IPS DF 4.7 (cell line): ENCODE measurements around the gene KIF1C.

Experiments
- DNase-seq: peaks from one replicate; pipeline ENCODE4 v3.0.0-alpha.2; 2013; ENCODE audit warnings: low spot score; ENCODE audit errors: extremely low read depth

Gene KIF1C

DNA sequence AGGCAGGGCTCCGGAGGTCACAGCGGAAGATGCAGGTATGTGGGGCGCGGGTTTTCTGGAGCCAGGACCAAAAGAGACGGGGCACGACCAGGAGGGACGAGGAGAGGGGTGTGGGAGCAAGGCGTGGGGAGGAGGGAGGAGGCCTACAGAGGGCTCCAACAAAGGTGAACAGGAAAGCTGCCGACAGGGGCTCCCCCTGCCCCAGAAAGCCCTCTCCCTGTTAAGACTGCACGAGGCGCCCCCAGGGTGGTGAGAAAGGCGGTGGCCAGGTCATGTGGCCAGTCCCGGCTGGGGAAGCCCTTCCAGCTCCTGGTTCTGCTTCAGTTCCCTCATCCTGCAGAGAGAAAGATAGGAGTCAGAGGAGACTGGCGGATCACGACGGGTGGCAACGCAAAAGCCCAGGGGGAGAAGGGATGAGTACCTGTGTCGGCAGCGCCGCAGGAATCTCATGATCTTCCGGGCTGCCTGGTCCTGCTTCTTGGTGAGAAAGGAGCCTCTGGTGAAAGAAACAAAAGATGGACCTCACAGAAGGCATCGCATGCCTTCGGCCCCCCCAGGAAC is 29.2 kb upstream of the KIF1C start:
- DNase-seq: no peak

DNA sequence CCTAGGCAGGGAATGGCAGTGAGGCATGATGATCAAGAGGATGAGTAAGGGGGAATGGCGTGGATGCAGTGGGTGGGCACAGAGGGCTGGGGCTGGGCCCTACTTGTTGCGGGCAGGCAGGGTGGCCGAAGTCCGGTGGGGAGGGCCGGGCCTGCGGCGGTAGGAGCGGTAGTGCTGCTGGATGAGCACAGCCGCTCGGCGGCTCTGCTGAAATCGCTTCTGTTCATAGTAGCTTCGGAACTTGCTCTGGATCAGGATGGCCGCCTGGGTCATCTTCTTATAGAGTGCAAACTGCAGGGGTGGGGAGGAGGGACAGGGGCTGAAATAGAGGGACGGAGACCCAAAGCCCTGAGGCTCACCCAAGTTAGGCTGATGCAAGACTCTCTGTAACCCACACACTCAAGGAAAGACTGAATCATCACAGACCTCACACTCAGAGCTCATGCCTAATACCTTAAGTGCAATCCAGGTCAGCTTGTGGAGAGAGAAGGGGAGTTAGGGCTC is 28.7 kb upstream of the KIF1C start:
- no peak for DNase-seq

DNA sequence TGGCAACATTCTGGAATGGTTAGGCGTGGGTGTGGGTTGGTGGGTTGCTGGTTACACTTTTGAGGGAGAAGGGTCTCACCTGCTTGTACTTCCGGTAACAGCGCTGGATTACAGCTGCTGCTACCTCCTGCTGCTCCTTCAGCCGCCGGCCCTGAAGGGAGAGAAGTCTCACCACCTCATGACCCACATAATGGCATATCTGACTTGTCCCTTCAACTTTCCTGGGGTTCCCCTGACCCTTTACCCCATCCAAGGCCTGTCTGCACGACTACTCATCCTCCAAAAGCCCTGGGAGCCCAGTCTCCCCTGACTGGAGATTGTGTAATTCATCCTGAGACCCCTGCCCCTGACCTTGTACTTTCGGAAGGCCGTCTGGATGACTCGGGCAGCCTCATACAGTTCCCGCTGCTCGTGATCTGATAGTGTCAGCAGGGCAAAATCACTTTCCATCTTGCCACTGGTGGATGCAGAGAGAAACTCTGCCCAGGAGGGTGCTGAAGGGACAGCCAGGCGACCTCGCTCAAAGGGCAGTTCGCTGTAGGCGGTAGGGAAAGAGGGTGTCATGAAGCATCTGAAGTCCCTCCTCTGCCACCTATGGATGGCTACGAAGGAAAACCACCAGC is 28.1 kb upstream of the KIF1C start:
- no peak for DNase-seq

DNA sequence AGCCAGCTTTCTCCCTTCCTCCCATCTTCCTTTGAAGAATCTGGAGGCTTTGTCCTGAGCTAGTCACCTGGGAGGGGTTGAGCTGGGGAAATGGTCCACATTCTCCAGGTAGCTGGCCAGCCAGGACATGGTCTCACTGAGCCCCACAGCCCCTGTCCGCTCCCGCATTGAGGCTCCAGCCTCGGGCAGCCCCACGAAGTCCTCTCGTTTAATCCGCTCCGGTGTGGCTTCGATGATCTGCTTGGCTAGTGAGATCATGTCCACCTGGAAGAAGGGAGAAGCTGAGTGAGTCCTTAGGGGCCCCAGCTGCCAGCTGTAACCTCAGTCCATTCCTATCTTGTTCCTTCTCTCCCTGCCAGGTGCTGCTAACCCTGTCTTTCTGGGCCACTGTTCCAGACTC is 27.5 kb upstream of the KIF1C start:
- DNase-seq: no peak

DNA sequence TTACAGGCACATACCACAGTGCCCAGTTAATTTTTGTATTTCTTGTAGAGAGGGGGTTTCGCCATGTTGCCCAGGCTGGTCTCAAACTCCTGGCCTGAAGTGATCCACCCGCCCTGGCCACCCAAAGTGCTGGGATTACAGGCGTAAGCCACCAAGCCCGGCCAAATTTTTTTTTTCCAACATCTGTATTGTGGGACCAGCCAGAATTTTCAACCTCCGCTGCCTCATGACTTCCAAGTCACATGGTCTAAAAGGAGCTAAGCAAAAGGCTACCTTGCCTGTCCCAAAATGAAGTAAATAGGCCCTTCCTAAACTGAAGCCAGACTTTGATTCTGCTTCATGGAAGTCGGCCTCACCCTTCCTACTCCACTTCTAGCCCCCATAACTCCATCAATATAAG is 25.9 kb upstream of the KIF1C start:
- DNase-seq: no peak

DNA sequence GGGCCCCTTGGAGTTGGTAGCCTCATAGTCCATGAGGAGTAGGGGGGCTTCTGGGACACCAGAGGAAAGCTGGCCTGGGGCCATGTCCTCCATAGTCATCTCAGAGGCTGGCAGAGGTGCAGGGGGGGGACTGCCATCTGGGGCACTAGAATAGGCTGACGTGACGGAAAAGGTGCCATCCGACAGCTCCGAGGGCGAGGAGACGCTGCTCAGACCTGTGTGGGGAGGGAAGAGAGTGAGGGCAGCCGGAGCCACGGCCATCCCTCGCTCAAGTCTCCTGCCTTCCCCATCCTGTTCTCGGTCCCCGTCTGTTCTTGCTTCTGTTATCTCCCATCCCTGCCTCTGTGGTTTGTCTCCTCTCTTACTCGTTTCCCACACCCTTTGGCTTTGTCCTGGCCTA is 25.4 kb upstream of the KIF1C start:
- DNase-seq: no peak

DNA sequence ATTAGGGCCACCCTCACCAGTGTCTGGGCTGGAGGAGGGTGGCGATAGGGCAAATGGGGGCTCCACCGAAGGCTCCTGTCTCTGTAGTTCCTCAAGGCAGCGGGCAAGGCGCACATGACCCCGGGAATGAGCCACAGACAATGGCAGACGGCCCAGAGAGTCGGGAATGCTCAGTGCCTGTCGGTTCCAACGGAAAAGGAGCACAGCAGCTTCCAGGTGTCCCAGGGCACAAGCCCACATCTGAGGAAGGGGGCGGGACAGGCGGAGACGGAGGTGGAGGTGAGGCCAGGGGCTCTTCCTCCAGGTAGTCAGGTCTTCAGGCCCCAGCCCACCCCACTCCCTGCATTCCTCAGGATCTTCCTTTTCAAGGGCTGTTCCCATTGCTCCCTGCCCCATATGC is 25.0 kb upstream of the KIF1C start:
- no peak for DNase-seq

DNA sequence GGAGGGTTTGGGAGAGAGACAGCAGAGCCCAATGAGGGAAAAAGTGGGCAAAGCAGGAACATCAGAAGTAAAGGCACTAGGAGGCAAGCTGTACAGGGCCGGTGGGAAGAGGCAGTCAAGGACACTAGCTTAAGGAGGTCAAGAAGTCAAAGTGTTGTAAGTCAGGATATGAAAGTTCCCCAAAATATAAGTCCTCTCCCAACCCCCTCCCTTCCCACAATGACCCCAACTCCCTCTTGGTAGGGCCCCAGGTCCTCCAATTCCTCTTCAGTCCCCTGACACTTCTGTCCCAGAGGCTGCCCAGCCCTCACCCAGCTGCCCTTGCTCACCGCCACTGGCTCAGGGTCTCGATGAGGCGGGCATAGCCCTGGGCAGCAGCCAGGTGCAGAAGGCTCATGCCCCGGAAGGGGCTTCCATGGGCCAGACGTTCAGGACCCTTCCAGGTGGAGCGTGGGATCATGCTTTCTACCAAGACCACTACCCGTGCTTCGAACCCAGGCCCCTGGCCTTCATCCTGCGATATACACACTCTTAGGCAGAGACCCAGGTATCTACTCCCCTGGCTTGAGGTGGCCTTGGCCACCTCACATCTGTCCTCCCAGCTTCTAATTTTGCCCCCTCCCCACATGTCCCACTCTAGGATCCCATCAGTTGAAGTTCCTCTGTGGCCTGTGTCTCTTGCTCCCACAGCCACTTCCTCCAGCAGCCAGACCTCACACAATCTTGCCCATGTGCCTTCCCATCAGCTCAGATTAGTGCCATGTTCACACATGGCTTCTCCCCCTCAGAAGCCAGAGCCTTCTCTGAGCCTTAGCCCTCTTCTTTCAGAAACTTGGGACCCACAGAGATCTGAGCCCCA is 24.3 kb upstream of the KIF1C start:
- DNase-seq: no peak

DNA sequence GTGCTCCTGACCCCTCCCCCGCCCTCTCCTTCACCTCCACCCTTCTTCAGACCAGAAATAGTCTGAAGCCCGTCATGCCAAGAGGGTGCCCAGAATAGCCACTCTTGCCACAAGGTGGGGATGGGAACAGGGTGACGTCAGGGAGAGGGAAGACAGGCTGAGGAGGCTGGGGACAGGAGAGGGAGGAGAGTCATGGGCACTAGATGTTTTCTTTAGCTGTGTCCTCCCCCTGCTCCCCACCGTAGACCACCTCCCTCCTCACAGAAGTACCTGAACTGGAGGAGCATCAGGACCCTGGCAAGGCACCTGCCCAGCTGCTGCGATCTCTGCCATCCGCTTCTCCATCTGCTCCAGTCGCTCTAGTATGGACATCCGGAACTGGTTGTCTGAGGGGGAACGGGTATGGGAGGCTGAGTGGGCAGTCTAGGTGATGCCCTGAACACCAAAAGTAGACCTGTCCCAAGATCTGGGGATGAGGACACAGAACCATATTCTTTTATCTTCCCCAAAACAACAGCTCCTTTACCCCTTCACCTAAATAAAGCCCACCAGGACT is 23.6 kb upstream of the KIF1C start:
- DNase-seq: no peak

DNA sequence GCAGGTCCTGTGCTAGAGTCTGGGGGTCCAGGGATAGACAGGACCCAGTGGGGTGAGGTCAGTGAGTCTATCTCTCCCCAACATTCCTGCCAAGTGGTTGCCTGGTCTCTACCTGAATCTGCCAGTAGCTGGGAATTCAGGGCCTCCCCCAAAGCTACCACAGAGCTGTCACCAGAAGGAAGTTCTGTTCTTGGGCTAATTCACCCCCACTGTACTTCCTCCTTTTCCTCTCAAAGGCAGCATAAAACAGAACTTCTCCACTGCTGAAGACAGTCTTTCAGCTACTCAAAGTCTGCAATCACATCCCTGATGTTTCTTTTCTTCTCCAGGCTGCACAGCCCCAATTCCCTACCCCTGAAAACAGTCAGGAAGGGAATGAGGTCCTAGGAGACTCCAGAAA is 19.0 kb upstream of the KIF1C start:
- DNase-seq: no peak

DNA sequence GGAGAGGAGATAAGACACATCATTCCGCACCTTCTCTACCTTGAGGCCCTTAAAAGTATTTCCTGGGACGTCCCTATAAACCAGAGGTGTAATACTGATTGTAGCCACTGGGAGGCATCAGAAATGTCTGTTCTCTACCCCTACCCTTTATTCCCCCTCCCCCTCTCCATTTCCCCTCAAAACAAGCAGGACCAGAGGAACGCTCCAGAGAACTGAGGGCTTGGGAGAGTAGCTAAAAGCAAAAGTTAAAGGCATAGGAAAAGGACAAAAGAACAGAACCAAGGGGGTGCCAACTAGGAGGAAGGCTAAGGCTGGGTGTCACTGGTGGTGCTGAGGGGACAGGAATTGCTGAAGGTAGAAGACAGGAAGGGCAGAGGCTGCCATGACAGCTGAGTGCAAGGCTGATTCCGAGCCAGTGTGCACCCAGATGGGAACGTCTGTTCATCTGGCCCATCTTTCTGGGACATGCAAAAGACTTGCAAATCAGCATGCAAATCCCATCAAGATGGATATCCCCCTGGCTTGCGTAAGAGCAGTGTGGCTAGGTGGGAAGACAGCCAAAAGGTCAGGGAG is 17.0 kb upstream of the KIF1C start:
- DNase-seq: no peak

DNA sequence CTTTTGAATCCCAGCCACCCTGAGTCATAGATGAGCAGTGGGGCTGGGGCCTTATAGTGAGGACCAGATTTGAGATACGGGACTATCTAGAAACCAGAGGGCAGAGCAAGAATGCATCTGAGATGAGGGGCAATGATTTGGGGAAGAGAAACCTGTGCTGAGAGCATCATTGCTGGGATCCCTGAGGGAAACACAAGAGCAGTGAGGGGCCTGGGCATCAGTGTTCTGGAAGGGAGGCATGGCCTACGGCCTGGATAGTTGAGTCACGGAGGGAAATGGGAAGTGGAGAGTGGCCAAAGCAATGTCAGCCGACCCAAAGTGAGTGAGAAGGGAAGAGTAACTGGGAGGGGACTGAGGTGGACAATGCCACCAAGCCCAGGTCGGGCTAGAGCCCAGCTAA is 15.4 kb upstream of the KIF1C start:
- DNase-seq: no peak

DNA sequence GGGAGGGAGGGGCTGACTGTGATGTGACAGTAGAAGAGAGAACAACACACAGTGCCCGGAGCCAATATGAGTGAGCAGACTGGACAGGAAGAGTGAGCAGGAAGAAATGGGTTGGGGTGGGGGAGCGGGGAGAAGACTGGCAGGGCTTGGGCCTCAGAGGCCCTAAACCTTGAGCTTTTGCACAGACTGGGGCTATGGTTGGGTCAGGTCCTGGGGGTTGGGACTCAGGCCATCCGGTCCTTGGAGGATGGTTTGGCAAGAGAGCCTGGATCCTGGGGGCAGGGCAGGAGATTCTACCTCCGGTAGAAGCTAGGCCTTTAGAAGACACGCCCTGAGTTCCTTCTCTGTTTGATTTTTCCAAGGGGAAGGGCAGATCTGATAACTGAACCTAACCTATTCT is 11.3 kb upstream of the KIF1C start:
- no peak for DNase-seq

DNA sequence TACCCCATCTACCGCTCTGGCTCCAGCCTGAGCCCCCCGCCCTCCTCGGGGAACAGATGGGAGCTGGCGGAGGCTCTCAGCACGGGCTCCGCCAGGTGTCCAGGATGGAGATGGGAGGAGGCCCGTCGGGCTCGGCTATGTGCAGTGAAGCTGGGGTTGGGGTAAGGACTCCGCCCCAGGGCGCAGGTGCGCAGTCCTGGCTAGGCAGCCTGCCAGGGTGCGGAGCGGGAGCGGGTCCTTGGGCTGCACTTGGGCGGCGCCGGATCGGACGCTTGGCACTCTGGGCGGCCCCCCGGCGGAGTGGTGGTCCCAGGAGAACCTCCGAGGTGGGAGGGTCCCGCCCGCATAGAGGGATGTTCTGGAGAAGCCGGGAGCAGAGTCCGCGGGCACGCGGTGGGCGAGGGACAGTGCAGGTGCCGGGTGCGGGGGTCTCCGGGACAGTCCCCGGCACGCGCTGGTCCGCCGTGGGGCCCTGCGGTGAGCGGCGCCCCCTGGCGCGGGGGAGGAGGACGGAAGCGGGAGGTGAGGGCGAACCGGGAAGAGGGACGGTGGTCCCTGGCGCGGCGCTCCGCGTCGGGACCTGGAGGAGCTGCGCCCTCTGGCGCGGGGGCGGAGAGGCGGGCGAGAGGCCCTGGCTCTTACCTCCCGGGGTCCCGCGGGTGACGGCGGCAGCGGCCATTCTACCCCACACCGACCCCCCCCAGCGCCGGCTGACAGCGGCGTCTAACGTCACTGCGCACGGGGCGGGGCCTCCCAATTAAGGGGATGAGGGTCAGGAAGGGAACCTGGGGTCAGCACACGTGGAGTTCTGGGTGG is 10.6 kb upstream of the KIF1C start, which contains the start of gene CAMTA2:
Gene CAMTA2, minus strand, starts transcription at position 725 of the 816 bp plus-strand sequence. CDS start 1,453 bp downstream, outside the sequence.
- DNase-seq: no peak

DNA sequence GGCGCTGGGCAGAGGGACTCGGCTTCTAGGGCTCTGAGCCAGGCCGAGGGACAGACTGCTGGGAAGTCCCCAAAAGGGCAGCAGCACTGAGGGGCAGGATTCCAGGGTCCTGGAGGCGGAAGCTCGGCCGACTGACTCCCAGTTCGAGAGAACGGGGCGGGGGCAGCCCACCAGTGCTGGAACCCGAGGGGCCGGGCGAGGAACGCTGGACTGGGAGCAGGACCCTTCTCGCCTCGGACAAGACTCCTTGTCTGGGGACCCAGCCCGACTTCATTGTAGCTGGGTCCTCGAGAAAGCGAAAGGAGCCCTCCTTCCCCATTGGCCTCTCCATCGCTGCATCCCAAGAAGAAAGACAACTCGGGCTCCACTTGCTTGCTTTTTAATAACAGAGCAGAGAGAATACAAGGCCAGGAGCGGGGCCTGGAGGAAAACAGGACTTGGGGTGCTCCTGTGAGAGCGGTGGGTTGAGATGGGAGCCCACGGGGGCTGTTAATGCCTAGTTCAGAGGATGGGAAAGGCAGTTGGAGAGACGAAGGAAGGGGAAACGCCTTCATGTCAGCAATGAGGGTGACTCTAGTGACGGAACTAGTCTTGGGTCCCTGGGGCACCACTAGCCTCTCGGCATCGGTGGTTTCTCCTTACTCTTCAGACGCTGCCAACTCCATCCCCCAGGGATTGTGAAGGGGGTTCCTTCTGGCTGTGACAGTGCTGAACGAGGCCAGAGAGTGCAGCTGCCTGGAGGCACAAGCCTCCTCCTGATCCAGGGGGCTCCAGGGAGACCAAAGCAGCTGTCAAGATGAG is 9.8 kb upstream of the KIF1C start:
- no peak for DNase-seq

DNA sequence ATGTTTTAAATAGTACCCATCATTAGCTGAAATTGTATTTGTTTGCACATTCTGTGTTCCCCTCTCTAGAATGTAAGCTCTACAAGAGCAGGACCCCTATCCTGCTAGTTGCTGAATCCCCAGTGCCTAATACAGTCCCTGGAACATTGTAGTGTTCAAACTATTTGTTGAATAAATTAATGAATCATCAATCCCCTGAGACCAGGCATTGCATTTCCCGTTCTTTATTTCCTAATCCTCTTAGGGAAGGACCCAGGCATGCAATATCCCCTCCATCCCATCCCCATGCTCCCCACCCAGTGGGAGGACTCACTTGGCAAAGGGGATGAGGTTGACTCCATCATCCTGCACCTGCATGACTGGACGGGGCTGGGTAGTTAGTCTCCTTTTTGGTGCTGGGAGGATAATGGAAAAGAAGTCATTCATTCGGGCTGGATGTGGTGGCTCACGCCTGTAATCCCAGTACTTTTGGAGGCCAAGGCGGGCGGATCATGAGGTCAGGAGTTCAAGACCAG is 3.6 kb upstream of the KIF1C start:
- DNase-seq: no peak

DNA sequence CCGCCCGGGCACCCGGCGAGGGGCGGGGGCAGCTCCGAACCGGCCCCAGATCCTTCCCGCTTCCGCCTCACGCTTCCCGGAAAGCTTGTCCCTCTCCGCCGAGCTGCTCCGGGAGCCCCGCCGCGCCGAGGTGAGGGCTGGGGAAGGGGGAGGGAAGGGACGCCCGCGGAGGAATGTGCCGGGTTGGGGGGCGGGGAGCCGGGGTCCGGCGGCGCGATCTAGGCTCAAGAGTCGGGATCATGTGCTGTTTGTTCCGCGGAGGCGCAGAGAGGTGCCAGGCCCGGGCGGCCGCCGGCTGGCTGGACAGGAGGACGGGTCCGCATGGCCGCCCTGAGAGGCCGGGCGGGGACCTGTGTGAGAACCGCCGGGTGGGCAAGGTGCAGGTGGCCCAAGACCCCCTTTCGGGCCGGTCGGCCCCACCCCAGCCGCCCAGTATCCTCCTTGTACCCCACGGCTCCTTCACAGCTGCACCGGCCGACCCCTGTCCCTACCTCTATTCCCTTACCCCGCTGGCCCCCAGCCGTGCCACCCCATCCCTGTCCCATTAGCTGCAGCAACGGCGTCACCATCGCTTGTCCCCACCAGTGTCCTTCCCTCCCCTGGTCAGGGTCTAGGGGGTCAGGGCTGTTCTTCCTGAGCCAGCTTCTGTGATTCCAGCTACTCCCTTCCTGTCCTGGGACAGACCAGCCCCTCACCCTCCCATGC is 429 bp downstream of the KIF1C start:
- no peak for DNase-seq

DNA sequence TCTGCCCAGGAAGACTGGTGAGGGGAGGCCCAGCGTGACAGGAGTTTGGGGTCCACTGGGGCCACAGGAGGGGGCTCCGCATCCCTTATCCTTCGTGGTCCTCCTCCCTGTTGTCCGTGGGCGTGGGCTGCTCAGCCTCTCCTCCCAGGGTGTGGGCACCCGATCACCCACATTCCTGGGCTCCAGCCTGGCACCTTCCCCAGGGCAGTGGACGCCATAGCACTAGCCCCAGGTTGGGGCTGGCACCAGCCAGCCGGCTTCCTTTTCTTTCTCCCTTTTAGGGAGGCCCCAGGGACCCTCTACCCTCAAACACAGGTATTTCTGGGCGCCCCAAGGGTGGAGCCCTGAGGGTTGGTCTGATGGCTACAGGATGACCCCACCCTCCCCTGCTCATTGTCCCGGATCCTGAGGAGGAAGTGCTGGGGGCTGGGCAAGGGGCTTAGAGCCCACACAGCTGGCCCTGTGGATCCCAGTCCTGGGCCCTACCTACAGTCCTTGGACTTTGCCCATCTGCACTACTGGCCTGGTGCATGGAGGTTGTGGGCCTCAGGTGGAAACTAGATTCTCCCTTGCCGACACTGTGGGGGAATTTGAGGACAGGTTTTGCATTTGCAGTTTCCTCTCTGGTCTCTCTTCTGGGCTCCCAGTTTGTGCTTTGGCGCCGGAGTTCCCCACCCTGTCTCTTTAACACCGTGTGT is 1.1 kb downstream of the KIF1C start:
- DNase-seq: no peak
